ENCODE data around the gene RIT1.

DNA sequence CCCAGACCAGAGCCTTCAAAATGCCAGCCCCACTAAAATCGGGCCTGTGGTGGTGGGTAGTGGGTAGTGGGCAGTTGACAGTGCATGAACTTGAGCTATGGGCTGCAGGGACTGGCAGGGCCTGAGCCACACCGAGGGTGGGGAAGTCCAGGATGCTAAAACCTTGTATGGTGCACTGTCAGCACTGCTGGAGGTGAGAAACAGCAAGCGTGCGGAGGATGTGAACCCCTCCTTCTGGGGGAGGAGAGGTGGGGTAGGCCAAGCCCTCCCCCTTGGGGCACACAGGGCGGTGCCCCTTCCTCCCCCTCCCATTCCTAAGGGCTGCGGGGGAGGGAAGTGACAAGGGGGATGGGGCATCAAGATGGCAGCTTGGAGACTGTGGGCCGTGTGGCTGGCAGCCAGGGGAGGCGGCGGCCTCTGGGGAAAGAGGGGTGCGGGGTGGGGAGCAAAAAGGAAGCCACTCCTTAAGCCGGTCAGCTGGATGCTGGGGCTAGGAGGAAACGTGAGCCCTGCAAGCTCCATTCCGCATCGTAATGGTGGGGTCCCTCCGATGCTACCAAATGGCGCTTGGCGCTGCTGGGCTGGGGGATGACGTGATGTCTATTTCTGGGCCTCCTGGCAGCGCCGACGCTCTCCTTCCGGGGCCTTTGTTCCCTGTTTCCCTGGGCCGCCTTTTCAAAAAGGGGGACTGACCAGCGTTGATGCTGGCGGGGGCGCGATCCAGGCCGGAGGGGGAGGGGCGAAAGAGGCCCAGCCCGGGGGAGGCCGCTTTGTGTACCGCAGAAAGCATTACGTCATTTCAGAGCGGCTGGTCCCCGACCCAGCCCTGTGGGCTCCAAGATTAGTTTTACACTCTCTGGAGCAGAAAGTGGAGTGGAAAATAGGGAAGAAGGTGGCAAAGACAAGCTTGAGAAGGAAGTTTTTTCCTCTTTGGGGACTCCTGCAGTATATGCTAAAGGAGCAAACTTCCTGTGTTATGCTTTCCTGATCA, 51.0 kb downstream of the RIT1 start:
- TF ChIP-seq CTCF (IDR thresholded peaks at IDR 0.05; ENCODE audit: insufficient read depth, low read length, poor library complexity, severe bottlenecking) (no peak), EZH2phosphoT487 (conservative IDR thresholded peaks at IDR 0.05; ENCODE audit: low read length) (no peak)

All from SU-DHL-6 (cell line).